Heart left ventricle (tissue), 13 donors: Measurements from ENCODE around the gene ANGPTL2.

Experiments used
- POLR2A ChIP-seq, 2 donors: fragments of 450-650 bp; IDR thresholded peaks; one replicate each; pipeline ENCODE4 v1.6.1; 2017; ENCODE audit warnings: antibody characterized with exemption in 2 of 2, mild to moderate bottlenecking in 2 of 2, moderate library complexity in 2 of 2
- TF ChIP-seq, protein P1 (sequence below), 12 donors: fragments of 200-600 bp; sonication (generic) in 4 of 12; IDR thresholded peaks; one replicate each; pipeline versions ENCODE4 v1.5.0 to v1.8.0; 2018 to 2022; ENCODE audit warnings: antibody characterized with exemption in 12 of 12, mild to moderate bottlenecking in 5 of 12
- donor health status: ischemic (EF 13 %, LVEDD 7.1; RV severe dilation, severe dysfunction).
- donor health status: DM: no; HTN: yes; CAD: no.
- donor health status: DM: no; HTN: no; CAD: no.
- donor health status: ischemic (EF 25% LVEDD 6.9; RV normal size, moderate dysfunction).
- donor health status: ischemic (EF 25% LVEDD 5.7; RV mildly dilated, moderate dysfunction).
- donor health status: ischemic (EF 35%, LVEDD 5.7; RV mildly dilated, moderate dysfunction).
- donor health status: nonischemic (EF 11% LVEDD 7.7; RV severe dilation, severe dysfunction).
- donor health status: DM: yes; HTN: yes; CAD: no.
- donor health status: PGD.
- donor health status: ischemic (EF 29% LVEDD 5.4; RV normal size, mild dysfunction).
- donor health status: nonischemic (EF 23%, LVEDD 6.1; RV moderate dilation, normal function).

DNA sequence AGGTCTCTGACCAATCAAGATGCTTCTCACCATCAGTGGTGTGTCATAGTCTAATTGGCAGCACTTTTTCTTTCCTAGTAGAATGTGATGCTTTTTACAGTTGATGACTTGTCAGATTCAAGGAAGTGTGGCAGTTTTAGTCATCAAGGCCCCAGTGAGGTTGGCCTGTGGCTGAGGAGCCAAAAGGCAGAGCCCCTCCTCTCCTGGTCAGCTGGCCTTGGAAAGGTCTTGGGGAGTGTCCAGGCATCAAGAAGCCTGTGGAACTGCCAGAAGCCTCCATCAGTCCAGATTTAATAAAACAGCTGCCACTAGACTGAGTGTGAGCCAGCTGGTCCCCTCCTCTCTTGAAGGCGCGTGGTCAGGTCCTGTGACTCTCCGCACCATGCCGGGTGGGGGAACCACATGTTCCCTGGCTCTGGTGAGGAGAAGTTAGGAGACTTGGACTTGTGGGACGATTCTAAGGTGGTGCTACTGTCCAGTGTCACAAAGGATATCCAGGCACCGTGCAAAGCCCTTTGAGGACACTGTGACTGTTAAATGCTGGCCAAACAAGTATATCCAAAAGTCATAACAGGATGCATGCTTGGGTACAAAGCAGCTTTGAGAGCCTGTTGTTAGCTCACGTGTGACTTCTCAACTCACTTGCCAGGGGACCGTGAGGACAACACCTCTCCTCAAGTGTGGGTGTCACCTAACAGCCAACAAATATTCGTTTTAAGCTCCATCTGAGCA lies 6.1 kb upstream of the ANGPTL2 start:
- TF ChIP-seq POLR2A (IDR thresholded peaks at IDR 0.05): no peak
- TF ChIP-seq, protein P1, sequence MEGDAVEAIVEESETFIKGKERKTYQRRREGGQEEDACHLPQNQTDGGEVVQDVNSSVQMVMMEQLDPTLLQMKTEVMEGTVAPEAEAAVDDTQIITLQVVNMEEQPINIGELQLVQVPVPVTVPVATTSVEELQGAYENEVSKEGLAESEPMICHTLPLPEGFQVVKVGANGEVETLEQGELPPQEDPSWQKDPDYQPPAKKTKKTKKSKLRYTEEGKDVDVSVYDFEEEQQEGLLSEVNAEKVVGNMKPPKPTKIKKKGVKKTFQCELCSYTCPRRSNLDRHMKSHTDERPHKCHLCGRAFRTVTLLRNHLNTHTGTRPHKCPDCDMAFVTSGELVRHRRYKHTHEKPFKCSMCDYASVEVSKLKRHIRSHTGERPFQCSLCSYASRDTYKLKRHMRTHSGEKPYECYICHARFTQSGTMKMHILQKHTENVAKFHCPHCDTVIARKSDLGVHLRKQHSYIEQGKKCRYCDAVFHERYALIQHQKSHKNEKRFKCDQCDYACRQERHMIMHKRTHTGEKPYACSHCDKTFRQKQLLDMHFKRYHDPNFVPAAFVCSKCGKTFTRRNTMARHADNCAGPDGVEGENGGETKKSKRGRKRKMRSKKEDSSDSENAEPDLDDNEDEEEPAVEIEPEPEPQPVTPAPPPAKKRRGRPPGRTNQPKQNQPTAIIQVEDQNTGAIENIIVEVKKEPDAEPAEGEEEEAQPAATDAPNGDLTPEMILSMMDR (IDR thresholded peaks at IDR 0.05): no peak
